ENCODE measurements around the gene KPNA4. TPM values are rescaled to one million over a fixed set of nuclear protein-coding genes. Genes with fewer than 3 reads are reported as not detected.
A peak's percentile ranks its signal among the peaks of the same experiment; 100 is the strongest.

KPNA4 gene, protein sequence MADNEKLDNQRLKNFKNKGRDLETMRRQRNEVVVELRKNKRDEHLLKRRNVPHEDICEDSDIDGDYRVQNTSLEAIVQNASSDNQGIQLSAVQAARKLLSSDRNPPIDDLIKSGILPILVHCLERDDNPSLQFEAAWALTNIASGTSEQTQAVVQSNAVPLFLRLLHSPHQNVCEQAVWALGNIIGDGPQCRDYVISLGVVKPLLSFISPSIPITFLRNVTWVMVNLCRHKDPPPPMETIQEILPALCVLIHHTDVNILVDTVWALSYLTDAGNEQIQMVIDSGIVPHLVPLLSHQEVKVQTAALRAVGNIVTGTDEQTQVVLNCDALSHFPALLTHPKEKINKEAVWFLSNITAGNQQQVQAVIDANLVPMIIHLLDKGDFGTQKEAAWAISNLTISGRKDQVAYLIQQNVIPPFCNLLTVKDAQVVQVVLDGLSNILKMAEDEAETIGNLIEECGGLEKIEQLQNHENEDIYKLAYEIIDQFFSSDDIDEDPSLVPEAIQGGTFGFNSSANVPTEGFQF
- total RNA-seq = 10 to 100 TPM; 12.6 to 51.7 (median 33.0) TPM

DNA sequence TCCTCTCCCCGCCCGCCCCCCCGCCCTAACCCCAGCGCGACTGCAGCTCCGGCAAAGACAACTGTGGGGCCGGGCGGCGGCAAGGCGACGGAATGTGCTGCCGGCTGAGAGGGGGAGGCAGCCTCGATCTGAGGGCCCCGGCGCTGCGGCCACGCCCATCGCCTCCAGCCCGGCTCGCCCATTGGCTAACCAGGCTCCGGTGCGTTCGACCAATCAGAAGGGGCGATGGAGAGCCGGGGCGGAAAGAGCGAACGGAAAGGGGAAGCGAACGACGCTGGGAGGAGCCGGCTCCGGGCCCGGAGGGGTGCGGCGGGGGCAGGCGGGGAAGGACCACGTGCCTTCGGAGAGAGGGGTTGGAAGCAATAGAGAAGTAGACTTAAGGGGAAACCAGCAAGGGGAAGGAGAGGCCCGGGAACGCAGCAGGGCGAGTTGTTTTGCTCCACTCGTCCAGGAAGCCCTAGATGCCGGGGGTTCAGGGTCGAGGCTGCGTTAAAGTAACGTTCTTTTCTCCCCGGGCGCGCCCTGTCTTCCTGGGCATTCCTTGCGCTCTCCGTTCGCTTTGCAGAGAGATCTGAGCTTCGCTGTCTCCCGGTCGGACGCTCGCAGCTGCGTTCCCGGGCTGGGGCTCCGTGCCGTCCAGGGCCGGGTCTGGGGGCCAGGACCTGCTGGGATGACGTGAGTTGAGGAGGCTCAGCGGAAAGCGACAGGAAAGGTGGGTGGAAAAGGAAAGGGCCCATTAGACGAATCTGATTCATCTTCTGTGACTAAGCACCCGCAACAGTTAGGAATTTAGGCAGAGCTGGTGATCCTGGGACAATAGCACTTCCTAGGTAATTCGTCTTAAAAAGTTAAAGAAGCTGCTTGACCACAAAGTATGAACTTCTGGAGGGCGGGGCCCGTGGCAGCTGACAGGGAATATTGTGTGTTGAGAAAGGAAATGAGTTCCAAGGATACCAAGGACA, at the start of gene KPNA4:
TSS of gene KPNA4 (minus strand) at position 130 of the 962 bp plus-strand sequence. CDS start 289 bp downstream, outside the sequence.
- 0% methylated on average over 29 to 68 of the region's 71 CpGs for WGBS, 2 donors
- Histone ChIP-seq H3K4me1 (peaks cover 37 to 53% (median 41%) of the 10 kb centered on the region in 4 donors), H3K27me3 (no peaks in the 10 kb centered on the region), H3K4me3 (peak within 1 kb of the TSS; percentile 62 to 78 (median 76)), H3K27ac (peak within 1 kb of the TSS; percentile 97 to 99 (median 98)), H3K36me3 (peaks cover 0 to 4% (median 0%) of the 10 kb centered on the region in 4 donors), H3K9me3 (no peaks in the 10 kb centered on the region)
- peak; percentile 97 to 99 for DNase-seq
- peak; percentile 98 to 99 for ATAC-seq (ENCODE audit: low FRiP score in 2 of 2)
- TF ChIP-seq, protein P1, sequence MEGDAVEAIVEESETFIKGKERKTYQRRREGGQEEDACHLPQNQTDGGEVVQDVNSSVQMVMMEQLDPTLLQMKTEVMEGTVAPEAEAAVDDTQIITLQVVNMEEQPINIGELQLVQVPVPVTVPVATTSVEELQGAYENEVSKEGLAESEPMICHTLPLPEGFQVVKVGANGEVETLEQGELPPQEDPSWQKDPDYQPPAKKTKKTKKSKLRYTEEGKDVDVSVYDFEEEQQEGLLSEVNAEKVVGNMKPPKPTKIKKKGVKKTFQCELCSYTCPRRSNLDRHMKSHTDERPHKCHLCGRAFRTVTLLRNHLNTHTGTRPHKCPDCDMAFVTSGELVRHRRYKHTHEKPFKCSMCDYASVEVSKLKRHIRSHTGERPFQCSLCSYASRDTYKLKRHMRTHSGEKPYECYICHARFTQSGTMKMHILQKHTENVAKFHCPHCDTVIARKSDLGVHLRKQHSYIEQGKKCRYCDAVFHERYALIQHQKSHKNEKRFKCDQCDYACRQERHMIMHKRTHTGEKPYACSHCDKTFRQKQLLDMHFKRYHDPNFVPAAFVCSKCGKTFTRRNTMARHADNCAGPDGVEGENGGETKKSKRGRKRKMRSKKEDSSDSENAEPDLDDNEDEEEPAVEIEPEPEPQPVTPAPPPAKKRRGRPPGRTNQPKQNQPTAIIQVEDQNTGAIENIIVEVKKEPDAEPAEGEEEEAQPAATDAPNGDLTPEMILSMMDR (IDR thresholded peaks at IDR 0.05) = no peak
- TF ChIP-seq POLR2A (IDR thresholded peaks at IDR 0.05) (peak in 3 of 4 donors; percentile 82 to 85 (median 83)), POLR2AphosphoS5 (IDR thresholded peaks at IDR 0.05) (peak; percentile 70 to 94)

DNA sequence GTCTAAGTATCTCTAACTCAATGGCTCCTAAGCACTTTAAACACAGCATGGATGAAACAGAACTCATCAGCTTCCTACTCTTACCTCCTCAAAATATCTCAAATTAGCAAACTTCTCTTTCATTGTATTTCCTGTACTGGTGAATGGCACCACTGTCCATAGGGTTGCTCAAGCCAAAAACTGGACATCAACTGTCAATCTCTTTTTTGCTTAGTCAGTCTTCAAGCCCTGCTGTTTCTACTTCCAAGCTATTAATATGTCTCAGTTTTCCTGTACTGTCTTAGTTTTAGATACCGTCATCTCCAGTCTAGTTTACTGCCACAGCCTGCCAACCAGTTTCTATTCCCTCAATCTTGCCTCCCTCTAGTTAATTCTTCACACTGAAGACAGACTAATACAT, 48.3 kb upstream of the KPNA4 start:
- Histone ChIP-seq H3K36me3 (no peaks in the 10 kb centered on the region), H3K27ac (no peak overlapping the region), H3K4me3 (no peak overlapping the region), H3K27me3 (no peaks in the 10 kb centered on the region), H3K4me1 (no peaks in the 10 kb centered on the region), H3K9me3 (no peaks in the 10 kb centered on the region)
- no peak for TF ChIP-seq POLR2AphosphoS5 (IDR thresholded peaks at IDR 0.05)
- TF ChIP-seq, protein P1 (IDR thresholded peaks at IDR 0.05) = no peak
- no peak for TF ChIP-seq POLR2A (IDR thresholded peaks at IDR 0.05)
- no peak for TF ChIP-seq EP300 (IDR thresholded peaks at IDR 0.05)
- no peak for DNase-seq
- ATAC-seq (ENCODE audit: low FRiP score in 2 of 2) = no peak
- WGBS, 2 donors = 84 to 91% methylated on average over 1 of the region's 1 CpG

DNA sequence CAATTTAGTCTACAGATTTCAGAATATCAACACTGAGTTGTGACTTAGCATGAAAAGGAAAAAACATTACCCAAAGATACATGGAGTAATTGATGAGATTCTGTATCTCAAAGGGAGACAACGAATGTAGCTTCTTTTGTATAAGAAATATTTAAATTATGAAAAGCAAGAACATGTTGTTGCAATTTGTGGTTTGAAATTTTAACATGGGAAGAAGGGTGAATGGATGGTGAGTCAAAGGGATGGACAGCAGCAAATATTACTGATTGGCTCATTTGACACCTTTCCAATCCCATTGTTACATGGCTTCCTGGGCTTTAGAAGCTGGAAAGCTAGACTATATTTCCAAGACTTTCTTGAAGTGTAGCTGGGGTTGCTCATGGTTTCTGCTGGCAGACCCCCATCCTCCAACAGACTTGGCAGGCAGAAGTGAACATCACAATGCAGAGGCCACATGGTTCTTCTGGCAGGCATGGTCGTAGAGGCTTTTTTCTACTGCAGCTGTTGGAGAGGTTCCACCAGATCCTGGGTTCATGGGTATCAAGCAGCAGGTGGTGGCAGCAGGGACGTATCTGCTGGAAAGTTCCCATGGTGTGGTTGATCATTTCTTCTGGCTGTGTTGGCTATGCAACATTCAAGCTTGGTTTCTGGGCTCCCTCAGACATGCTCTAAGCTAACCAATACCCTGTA, 47.2 kb upstream of the KPNA4 start:
- Histone ChIP-seq H3K9me3 (no peaks in the 10 kb centered on the region), H3K4me1 (no peaks in the 10 kb centered on the region), H3K27me3 (no peaks in the 10 kb centered on the region), H3K27ac (no peak overlapping the region), H3K4me3 (no peak overlapping the region), H3K36me3 (no peaks in the 10 kb centered on the region)
- no peak for TF ChIP-seq POLR2AphosphoS5 (IDR thresholded peaks at IDR 0.05)
- TF ChIP-seq EP300 (IDR thresholded peaks at IDR 0.05) = no peak
- TF ChIP-seq POLR2A (IDR thresholded peaks at IDR 0.05) = no peak
- TF ChIP-seq, protein P1 (IDR thresholded peaks at IDR 0.05) = no peak
- DNase-seq = no peak
- WGBS, 2 donors = 70 to 73% methylated on average over 3 of the region's 3 CpGs
- no peak for ATAC-seq (ENCODE audit: low FRiP score in 2 of 2)

DNA sequence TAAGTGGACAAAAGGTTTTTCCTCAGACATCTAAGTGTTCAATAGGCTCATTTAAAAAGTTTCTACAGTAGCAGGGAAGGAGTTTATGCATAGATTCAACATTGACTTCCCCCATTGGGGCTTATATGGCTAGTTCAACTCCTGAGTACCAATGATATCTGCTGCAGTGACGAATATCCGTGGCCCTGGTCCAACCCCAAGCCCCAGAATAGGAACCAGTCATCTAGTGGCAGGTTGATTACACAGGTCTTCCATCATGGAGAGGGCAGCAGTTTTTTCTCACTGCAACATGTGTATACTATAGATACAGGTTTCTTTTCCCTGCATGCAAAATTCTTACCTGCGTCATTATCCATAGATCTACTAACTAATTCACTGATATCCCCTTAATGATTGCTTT, 45.8 kb upstream of the KPNA4 start:
- Histone ChIP-seq H3K27ac (no peak overlapping the region), H3K4me3 (no peak overlapping the region), H3K4me1 (no peaks in the 10 kb centered on the region), H3K9me3 (no peaks in the 10 kb centered on the region), H3K36me3 (no peaks in the 10 kb centered on the region), H3K27me3 (no peaks in the 10 kb centered on the region)
- DNase-seq (no peak), ATAC-seq (ENCODE audit: low FRiP score in 2 of 2) (no peak)
- 80 to 89% methylated on average over 3 of the region's 3 CpGs for WGBS, 2 donors
- TF ChIP-seq POLR2AphosphoS5 (IDR thresholded peaks at IDR 0.05) (no peak), EP300 (IDR thresholded peaks at IDR 0.05) (no peak), POLR2A (IDR thresholded peaks at IDR 0.05) (no peak)
- TF ChIP-seq, protein P1 (IDR thresholded peaks at IDR 0.05) = no peak
